HL-60 (cell line): ENCODE data around the gene ABCA7.

Experiments
- CTCF ChIP-seq: IDR thresholded peaks from one replicate; pipeline ENCODE4 v1.5.1; 2011; ENCODE audit warnings: low read length, control low read depth, inconsistent platforms; ENCODE audit not compliant: insufficient read depth
- POLR2AphosphoS5 ChIP-seq: IDR thresholded peaks from 2 replicates; pipeline ENCODE4 v1.6.1; 2012; ENCODE audit warnings: low read depth

GRCh38 chr19:1035998-1036621 lies 3.8 kb upstream of the ABCA7 start:
- no peak for TF ChIP-seq CTCF
- TF ChIP-seq POLR2AphosphoS5 = no peak
